ENCODE measurements around the gene OS9.

GRCh38 chr12:57708296-57708695 lies 14.4 kb downstream of the OS9 start:
- TF ChIP-seq CTCF (IDR thresholded peaks at IDR 0.05) (no peak), POLR2A (IDR thresholded peaks at IDR 0.05) (no peak)
